Esophagus squamous epithelium (tissue), 4 donors: Measurements from ENCODE around the gene THADA.

Experiments
- CTCF ChIP-seq, 6 experiments: fragments of 450-650 bp in 4 of 6; fragments of 200-600 bp in 2 of 6; sonication (generic) in 2 of 6; IDR thresholded peaks; one replicate each; pipeline ENCODE4 v1.5.1; 2016 to 2019; ENCODE audit warnings: antibody characterized with exemption in 6 of 6, mild to moderate bottlenecking in 4 of 6, moderate library complexity in 4 of 6
- POLR2A ChIP-seq, 4 donors: fragments of 450-650 bp; IDR thresholded peaks; one replicate each; pipeline ENCODE4 v1.6.1; 2017; ENCODE audit warnings: antibody characterized with exemption in 4 of 4, mild to moderate bottlenecking in 4 of 4, moderate library complexity in 3 of 4

GRCh38 chr2:43399098-43399497 lies 196.7 kb downstream of the THADA start:
- TF ChIP-seq CTCF (IDR thresholded peaks at IDR 0.05) (no peak), POLR2A (IDR thresholded peaks at IDR 0.05) (no peak)
